Measurements from ENCODE around the gene TMEM240. TPM values are rescaled to one million over a fixed set of nuclear protein-coding genes. Genes with fewer than 3 reads are reported as not detected.

The TMEM240 gene
- total and polyA plus RNA-seq, 2 experiments from 2014 or later = 1.8 to 5.1 TPM

GRCh38 chr1:1507305-1507704, 33.1 kb downstream of the TMEM240 start:
- Mint-ChIP-seq H3K4me1 (peaks cover 7% of the 10 kb centered on the region; the same call in 2 of the 3 replicates), H3K27ac (no peak overlapping the region), H3K9me3 (peaks cover 5% of the 10 kb centered on the region; the same call in 1 of the 3 replicates), H3K4me3 (no peak overlapping the region; the same call in 2 of the 3 replicates), H3K27me3 (ENCODE audit: insufficient read depth, low read depth, poor library complexity) (peaks cover 2% of the 10 kb centered on the region), H3K36me3 (ENCODE audit: low read depth) (no peaks in the 10 kb centered on the region; the same call in 2 of the 3 replicates)
- no peak overlapping the region for H3K27ac ChIP-seq (ENCODE audit: low read depth)
- DNase-seq (ENCODE audit: low spot score) (no peak), ATAC-seq (no peak)
- 0 out of 2 replicates have a peak, but pooled peaks cover 2% of the 10 kb centered on the region for H3F3A ChIP-seq (replicated peaks; ENCODE audit: low read depth)
- no peaks in the 10 kb centered on the region for H3K79me2 ChIP-seq (replicated peaks; ENCODE audit: insufficient read depth)
- no peaks in the 10 kb centered on the region for H3K4me1 ChIP-seq (ENCODE audit: insufficient read depth)
- H2AFZ ChIP-seq = no peak overlapping the region
- H3K4me2 ChIP-seq = no peak overlapping the region
- H3K36me3 ChIP-seq (ENCODE audit: insufficient read depth) = no peaks in the 10 kb centered on the region
- H3K27me3 ChIP-seq (ENCODE audit: insufficient read depth) = no peaks in the 10 kb centered on the region
- H3K9me2 ChIP-seq (ENCODE audit: insufficient read depth) = no peaks in the 10 kb centered on the region
- H3K4me3 ChIP-seq = no peak overlapping the region
- no peaks in the 10 kb centered on the region for H4K20me1 ChIP-seq (replicated peaks; ENCODE audit: insufficient read depth)
- TF ChIP-seq POLR2AphosphoS5 (IDR thresholded peaks at IDR 0.05; ENCODE audit: low read depth) = no peak
- no peak for TF ChIP-seq JUNB (IDR thresholded peaks at IDR 0.05; ENCODE audit: unreplicated experiment)
- TF ChIP-seq REST (IDR thresholded peaks at IDR 0.05; ENCODE audit: unreplicated experiment) = no peak
- TF ChIP-seq EZH2 (IDR thresholded peaks at IDR 0.05; ENCODE audit: low read depth, unreplicated experiment) = no peak
- no peak for TF ChIP-seq EZH2phosphoT487 (IDR thresholded peaks at IDR 0.05; ENCODE audit: unreplicated experiment)
- no peak for TF ChIP-seq CREB1 (CRISPR knock-in tag; IDR thresholded peaks at IDR 0.05; ENCODE audit: low read depth)
- TF ChIP-seq ZNF114 (CRISPR knock-in tag; IDR thresholded peaks at IDR 0.05) = no peak
- TF ChIP-seq ETS1 (IDR thresholded peaks at IDR 0.05) = no peak
- TF ChIP-seq NANOG (IDR thresholded peaks at IDR 0.05; ENCODE audit: borderline replicate concordance) = no peak
- TF ChIP-seq ZNF462 (CRISPR knock-in tag; IDR thresholded peaks at IDR 0.05) = no peak
- TF ChIP-seq STAT1 (IDR thresholded peaks at IDR 0.05; ENCODE audit: unreplicated experiment) = no peak
- TF ChIP-seq ZNF331 (CRISPR knock-in tag; IDR thresholded peaks at IDR 0.05; ENCODE audit: low read depth) = no peak
- no peak for TF ChIP-seq CTCF (conservative IDR thresholded peaks at IDR 0.05; ENCODE audit: low read depth in 2 of 2)
